Endothelial cell of umbilical vein (primary cell): ENCODE results near the gene XRCC2. TPM values are rescaled to one million over a fixed set of nuclear protein-coding genes. Genes with fewer than 3 reads are reported as not detected.

Source experiments
- BruUV-seq: library from RNA; stranded (reverse); fragments of 400-500 nt; replicated peaks from 2 replicates; lab custom pipeline; 2021; lab: Mats Ljungman, UMichigan
- CTCF ChIA-PET: fragments of 300-600, 350-600 bp; sonication (Branson Sonifier 250); formaldehyde crosslinking; loops from one replicate; lab custom pipeline; 2021; ENCODE audit warnings: antibody characterized with exemption, inconsistent platforms; lab: Charles Lee
- POLR2A ChIA-PET: fragments of 300-600, 350-600 bp; sonication (Branson Sonifier 250); formaldehyde crosslinking; loops from one replicate; lab custom pipeline; 2021; ENCODE audit warnings: antibody characterized with exemption, inconsistent platforms; lab: Charles Lee
- DNase-seq: peaks from one replicate; pipeline ENCODE4 v3.0.0-alpha.2; 2011; ENCODE audit warnings: low read depth, low spot score
- FAIRE-seq: peaks from 2 replicates; lab custom pipeline; 2011; peaks lifted over from hg19 to GRCh38; lab: Jason Lieb, UNC
- H2AFZ ChIP-seq: 2 replicates; pipeline ENCODE4 v1.6.0; 2012; ENCODE audit warnings: low read depth, low read length, control low read depth, inconsistent platforms
- H3K27ac ChIP-seq: 2 replicates; pipeline ENCODE4 v1.5.1; 2011; ENCODE audit warnings: low read depth, mild to moderate bottlenecking, control low read depth, low read length, moderate library complexity; ENCODE audit not compliant: insufficient read depth
- H3K27me3 ChIP-seq, 2 experiments: 2 replicates each; pipeline versions ENCODE4 v1.6.0 to v1.6.1; 2011; ENCODE audit warnings: low read length in 2 of 2, mixed read lengths in 1 of 2; ENCODE audit not compliant: control insufficient read depth in 2 of 2, insufficient read depth in 2 of 2
- H3K36me3 ChIP-seq, 2 experiments: 2 replicates in 1 of 2; 3 replicates in 1 of 2; pipeline ENCODE4 v1.5.1; 2011; ENCODE audit warnings: low read length in 2 of 2, mild to moderate bottlenecking in 1 of 2, moderate library complexity in 1 of 2; ENCODE audit not compliant: control insufficient read depth in 2 of 2, insufficient read depth in 2 of 2; ENCODE audit errors: extremely low read depth in 1 of 2
- H3K4me1 ChIP-seq: 3 replicates; pipeline ENCODE4 v1.5.1; 2011; ENCODE audit warnings: mild to moderate bottlenecking, low read length; ENCODE audit not compliant: control insufficient read depth, insufficient read depth; ENCODE audit errors: extremely low read depth
- H3K4me2 ChIP-seq: 2 replicates; pipeline ENCODE4 v1.6.1; 2011; ENCODE audit warnings: low read length, control low read depth, mixed read lengths; ENCODE audit not compliant: insufficient read depth
- H3K4me3 ChIP-seq, 3 experiments: fragments of 200-600 bp in 1 of 3; sonication (generic), shearing (Covaris generic) in 1 of 3; replicated peaks in 1 of 3; 2 replicates each; pipeline ENCODE4 v1.5.1; 2011 to 2016; ENCODE audit warnings: control low read depth in 3 of 3, low read length in 3 of 3, mild to moderate bottlenecking in 2 of 3, inconsistent platforms in 1 of 3, low read depth in 1 of 3, moderate library complexity in 1 of 3; ENCODE audit not compliant: insufficient read depth in 1 of 3
- H3K79me2 ChIP-seq: 2 replicates; pipeline ENCODE4 v1.6.0; 2012; ENCODE audit warnings: low read length, inconsistent platforms; ENCODE audit not compliant: control insufficient read depth, insufficient read depth
- H3K9ac ChIP-seq: replicated peaks from 2 replicates; pipeline ENCODE3; 2011; ENCODE audit warnings: low read length, control low read depth; ENCODE audit not compliant: insufficient read depth; ENCODE audit errors: extremely low read depth
- H3K9me1 ChIP-seq: replicated peaks from 3 replicates; pipeline ENCODE4 v1.6.0; 2011; ENCODE audit warnings: mild to moderate bottlenecking, low read length; ENCODE audit not compliant: control insufficient read depth, insufficient read depth; ENCODE audit errors: extremely low read depth
- H3K9me3 ChIP-seq: replicated peaks from 2 replicates; pipeline ENCODE4 v1.5.1; 2012; ENCODE audit warnings: low read length, inconsistent platforms; ENCODE audit not compliant: control insufficient read depth, insufficient read depth
- H4K20me1 ChIP-seq: replicated peaks from 2 replicates; pipeline ENCODE3; 2011; ENCODE audit warnings: mild to moderate bottlenecking, low read length; ENCODE audit not compliant: control insufficient read depth, insufficient read depth; ENCODE audit errors: extremely low read depth
- EZH2 ChIP-seq: IDR thresholded peaks from 2 replicates; pipeline ENCODE4 v1.6.1; 2012; ENCODE audit warnings: borderline replicate concordance, low read depth, mild to moderate bottlenecking, moderate library complexity, low read length, inconsistent platforms; ENCODE audit not compliant: severe bottlenecking
- FOS ChIP-seq: IDR thresholded peaks from 2 replicates; pipeline ENCODE4 v1.6.1; 2011; ENCODE audit warnings: mild to moderate bottlenecking, low read length, moderate library complexity, borderline replicate concordance; ENCODE audit not compliant: insufficient read depth
- GATA2 ChIP-seq: IDR thresholded peaks from 2 replicates; pipeline ENCODE4 v1.7.0; 2011; ENCODE audit warnings: low read depth, mild to moderate bottlenecking, moderate library complexity, mixed read lengths, low read length; ENCODE audit not compliant: insufficient read length, insufficient read depth
- JUN ChIP-seq: IDR thresholded peaks from 2 replicates; pipeline ENCODE4 v1.6.1; 2011; ENCODE audit warnings: borderline replicate concordance, low read depth; ENCODE audit not compliant: insufficient read length, insufficient read depth
- MAX ChIP-seq: IDR thresholded peaks from 2 replicates; pipeline ENCODE4 v1.6.1; 2011; ENCODE audit not compliant: insufficient read depth, insufficient read length
- MYC ChIP-seq: IDR thresholded peaks from one replicate; pipeline ENCODE4 v1.6.1; 2011; ENCODE audit warnings: mild to moderate bottlenecking, low read depth, low read length
- POLR2A ChIP-seq: IDR thresholded peaks from 2 replicates; pipeline ENCODE4 v1.6.1; 2012; ENCODE audit warnings: low read depth, mild to moderate bottlenecking, control low read depth, low read length
- POLR2AphosphoS5 ChIP-seq: IDR thresholded peaks from 2 replicates; pipeline ENCODE4 v1.6.1; 2012; ENCODE audit warnings: low read depth, mild to moderate bottlenecking, control low read depth, low read length, moderate library complexity; ENCODE audit not compliant: insufficient read depth
- dilution Hi-C: fragments of 300-500 bp; cut with MboI; formaldehyde crosslinking; loops from one replicate; pipeline ENCODE4 v1.15.0; 2019; ENCODE audit warnings: low sequenced_read_pairs; ENCODE audit not compliant: extremely low pct_ligation_motif_present
- intact Hi-C: fragments of 100-400 bp; cut with micrococcal nuclease; formaldehyde crosslinking; loops from one replicate; pipeline ENCODE4 v1.10.0; 2022
- polyA plus RNA-seq, 4 experiments: library from polyadenylated mRNA; depleted of rRNA in 3 of 4; stranded (reverse) in 3 of 4; unstranded in 1 of 4; fragments of >200 nt; gene quantifications; 2 replicates each; pipeline versions ENCODE4 v1.2.1 to v1.2.3, GENCODE V29; 2011 to 2012; ENCODE audit warnings: missing spikeins in 1 of 4
- total RNA-seq: library from RNA; stranded (reverse); gene quantifications from 2 replicates; pipeline ENCODE4 v1.2.3, GENCODE V29; 2021
- TF ChIP-seq, protein P1 (sequence below), 2 donors: IDR thresholded peaks; 1 replicate in 1 of 2; 2 replicates in 1 of 2; pipeline ENCODE4 v1.5.1; 2011; ENCODE audit warnings: low read length in 2 of 2, mild to moderate bottlenecking in 2 of 2, moderate library complexity in 2 of 2, control low read depth in 1 of 2, inconsistent platforms in 1 of 2, low read depth in 1 of 2; ENCODE audit not compliant: insufficient read depth in 1 of 2; ENCODE audit errors: extremely low read depth in 1 of 2

The XRCC2 gene
- total and polyA plus RNA-seq, 2 donors (not counting 3 experiments of a cell fraction or from before 2014, with no cell fraction given) = 2.4 to 8.8 TPM

GRCh38 chr7:152661479-152661878 lies 14.5 kb downstream of the XRCC2 start:
- H3K36me3 ChIP-seq = no peaks in the 10 kb centered on the region
- DNase-seq (no peak), FAIRE-seq (no peak)
- no peak overlapping the region for H3K27ac ChIP-seq
- H3K27me3 ChIP-seq = no peaks in the 10 kb centered on the region
- H4K20me1 ChIP-seq = no peaks in the 10 kb centered on the region
- no TSS peak for BruUV-seq
- no peak overlapping the region for H3K9ac ChIP-seq
- intact Hi-C loops = no loop called here
- ChIA-PET POLR2A (no interaction called here), CTCF (interaction anchor here (1.4 to 1.6 kb wide), 2 partner anchors 13 to 17 kb away, joined by 4 read pairs; no protein-coding TSS in a partner anchor)
- dilution Hi-C loops = no loop called here
- TF ChIP-seq FOS = no peak
- H2AFZ ChIP-seq = no peak overlapping the region
- H3K4me1 ChIP-seq = peaks cover 13% of the 10 kb centered on the region
- H3K9me1 ChIP-seq = no peaks in the 10 kb centered on the region
- no peaks in the 10 kb centered on the region for H3K9me3 ChIP-seq
- H3K4me2 ChIP-seq = no peak overlapping the region
- no peak overlapping the region for H3K4me3 ChIP-seq
- peaks cover 7% of the 10 kb centered on the region for H3K79me2 ChIP-seq

DNA sequence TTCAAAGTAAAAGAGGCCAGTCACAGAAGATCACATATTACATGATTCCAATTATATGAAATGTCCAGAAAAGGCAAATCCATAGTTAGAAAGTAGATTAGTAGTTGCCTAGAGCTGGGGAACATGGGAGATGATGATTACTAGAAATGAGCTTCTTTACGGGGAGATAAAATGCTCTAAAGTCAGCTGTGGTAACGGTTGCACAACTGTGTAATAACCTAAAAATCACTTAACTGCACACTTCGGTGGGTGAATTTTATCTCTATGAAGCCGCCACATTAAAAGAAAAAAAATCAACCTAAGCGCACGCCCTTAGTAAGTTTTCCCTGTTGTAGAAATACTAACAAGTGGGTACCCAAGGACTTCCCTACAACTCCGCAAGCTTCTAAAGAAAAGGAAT lies 15.9 kb downstream of the XRCC2 start:
- no peak overlapping the region for H3K27ac ChIP-seq
- dilution Hi-C loops (no loop called here), intact Hi-C loops (no loop called here)
- H3K79me2 ChIP-seq = peaks cover 5% of the 10 kb centered on the region
- no peaks in the 10 kb centered on the region for H3K36me3 ChIP-seq
- FAIRE-seq (no peak), DNase-seq (no peak)
- no peak overlapping the region for H3K4me2 ChIP-seq
- no peaks in the 10 kb centered on the region for H3K9me1 ChIP-seq
- no peak overlapping the region for H3K9ac ChIP-seq
- CTCF ChIA-PET = interaction anchor here (0.6 to 1.4 kb wide), 2 partner anchors 14 to 703 kb away, joined by 3 to 4 read pairs; no protein-coding TSS in a partner anchor
- no TSS peak for BruUV-seq
- POLR2A ChIA-PET = no interaction called here
- no peaks in the 10 kb centered on the region for H4K20me1 ChIP-seq
- H2AFZ ChIP-seq = no peak overlapping the region
- no peak overlapping the region for H3K4me3 ChIP-seq
- H3K27me3 ChIP-seq = no peaks in the 10 kb centered on the region
- TF ChIP-seq POLR2A (no peak), FOS (no peak), POLR2AphosphoS5 (no peak), MAX (no peak), EZH2 (no peak), JUN (no peak), MYC (no peak), GATA2 (no peak)
- TF ChIP-seq, protein P1, sequence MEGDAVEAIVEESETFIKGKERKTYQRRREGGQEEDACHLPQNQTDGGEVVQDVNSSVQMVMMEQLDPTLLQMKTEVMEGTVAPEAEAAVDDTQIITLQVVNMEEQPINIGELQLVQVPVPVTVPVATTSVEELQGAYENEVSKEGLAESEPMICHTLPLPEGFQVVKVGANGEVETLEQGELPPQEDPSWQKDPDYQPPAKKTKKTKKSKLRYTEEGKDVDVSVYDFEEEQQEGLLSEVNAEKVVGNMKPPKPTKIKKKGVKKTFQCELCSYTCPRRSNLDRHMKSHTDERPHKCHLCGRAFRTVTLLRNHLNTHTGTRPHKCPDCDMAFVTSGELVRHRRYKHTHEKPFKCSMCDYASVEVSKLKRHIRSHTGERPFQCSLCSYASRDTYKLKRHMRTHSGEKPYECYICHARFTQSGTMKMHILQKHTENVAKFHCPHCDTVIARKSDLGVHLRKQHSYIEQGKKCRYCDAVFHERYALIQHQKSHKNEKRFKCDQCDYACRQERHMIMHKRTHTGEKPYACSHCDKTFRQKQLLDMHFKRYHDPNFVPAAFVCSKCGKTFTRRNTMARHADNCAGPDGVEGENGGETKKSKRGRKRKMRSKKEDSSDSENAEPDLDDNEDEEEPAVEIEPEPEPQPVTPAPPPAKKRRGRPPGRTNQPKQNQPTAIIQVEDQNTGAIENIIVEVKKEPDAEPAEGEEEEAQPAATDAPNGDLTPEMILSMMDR (IDR thresholded peaks at IDR 0.05; ENCODE audit: extremely low read depth in 1 of 2, insufficient read depth in 1 of 2, low read depth in 1 of 2, low read length in 2 of 2) = no peak
- no peaks in the 10 kb centered on the region for H3K9me3 ChIP-seq
- peaks cover 10% of the 10 kb centered on the region for H3K4me1 ChIP-seq
